ENCODE data around the gene CROCC2.
A peak's percentile ranks its signal among the peaks of the same experiment; 100 is the strongest.

Gene CROCC2

DNA sequence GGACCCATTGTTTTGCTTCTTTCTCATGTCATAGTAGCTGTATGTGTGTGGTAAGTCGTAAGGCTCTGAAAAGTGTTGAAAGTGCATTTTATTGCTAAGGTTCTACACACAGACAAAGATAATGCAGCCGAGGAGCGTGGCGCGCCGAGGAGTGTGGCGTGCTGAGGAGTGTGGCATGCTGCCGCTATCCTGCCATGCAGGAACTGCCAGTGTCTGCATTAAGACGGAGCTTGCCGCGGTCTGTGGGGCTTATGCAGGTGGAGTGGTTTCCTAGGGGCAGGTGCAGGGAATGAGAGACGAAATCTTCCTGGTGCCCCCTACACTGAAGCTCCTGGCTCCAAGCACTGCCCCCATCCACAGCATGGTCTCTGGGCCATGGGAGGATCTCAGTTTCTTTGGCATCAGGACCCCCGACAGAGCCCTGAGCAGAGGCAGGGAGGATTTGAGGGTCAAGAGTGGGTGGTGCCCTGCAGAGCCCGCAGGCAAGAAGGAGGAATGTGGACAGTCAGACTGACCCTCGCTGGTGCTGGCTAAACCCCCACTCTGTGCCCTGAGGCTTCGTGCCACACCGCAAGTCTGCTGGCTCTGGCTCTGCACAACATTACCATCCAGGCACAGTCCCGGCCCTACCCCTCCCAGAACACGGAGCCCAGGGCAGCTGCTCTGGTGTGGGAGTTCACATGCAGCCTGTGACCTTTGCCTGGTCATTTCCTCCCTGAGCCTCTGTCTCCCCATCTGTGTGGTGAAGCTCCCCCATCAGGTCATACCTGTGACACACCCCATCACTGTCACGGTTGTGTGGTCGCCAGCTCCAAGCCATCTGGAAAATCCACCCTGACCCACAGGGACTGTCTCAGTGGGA, 95.5 kb downstream of the CROCC2 start:
- no peak for DNase-seq

GRCh38 chr2:241002275-241003046, 96.3 kb downstream of the CROCC2 start:
- DNase-seq, result no peak

DNA sequence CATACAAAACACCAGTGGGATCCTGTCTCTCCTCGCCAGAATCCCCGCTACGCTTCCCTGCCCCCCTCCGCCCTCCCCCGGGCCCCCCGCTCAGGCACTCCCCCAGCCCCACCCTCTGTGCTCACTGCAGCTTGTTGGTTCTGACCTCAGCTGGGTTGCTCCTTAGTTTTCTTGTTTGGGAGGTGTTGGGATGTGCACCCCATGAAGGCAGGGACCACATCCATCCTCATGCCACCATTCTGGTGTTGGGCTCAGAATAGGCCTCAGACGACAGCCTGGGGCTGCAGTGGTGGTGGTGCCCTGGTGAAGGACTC, 96.9 kb downstream of the CROCC2 start:
- no peak for DNase-seq

- DNase-seq, result no peak
These were observed 97.2 kb downstream of the CROCC2 start for GRCh38 chr2:241003369-241003768.

DNA sequence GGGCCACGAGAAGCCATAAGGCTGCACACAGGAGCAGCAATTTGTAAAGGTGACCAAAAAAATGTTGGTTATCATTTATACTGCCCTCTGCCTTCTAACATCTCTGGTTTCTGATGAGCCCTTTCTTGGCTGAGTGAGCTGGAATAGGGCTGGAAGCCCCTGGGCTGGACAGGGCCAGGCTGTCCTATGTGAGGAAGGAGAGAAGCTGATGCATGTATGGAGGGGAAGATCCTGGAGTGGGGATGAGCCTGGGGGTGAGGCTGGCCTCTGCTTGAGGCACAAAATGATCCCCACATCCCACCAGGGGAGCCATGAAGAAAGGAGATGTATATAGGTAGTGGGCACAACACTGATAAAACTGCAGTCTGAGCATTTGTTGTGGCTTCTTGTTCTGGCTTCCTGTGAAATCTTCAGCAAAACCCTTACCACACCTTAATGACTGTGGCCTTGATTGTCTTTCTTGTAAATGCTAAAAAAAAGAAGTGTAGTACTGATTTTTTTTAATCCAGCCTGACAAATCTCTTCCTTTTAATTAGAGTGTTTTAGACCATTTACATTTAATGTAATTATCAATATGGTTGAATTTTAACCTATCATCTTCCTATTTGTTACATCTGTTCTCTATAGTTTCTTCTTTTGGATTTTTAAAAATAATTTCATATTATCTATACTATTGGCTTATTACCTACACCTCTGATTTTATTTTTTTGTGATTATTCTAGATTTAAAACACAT, 97.9 kb downstream of the CROCC2 start:
- DNase-seq, result no peak

DNA sequence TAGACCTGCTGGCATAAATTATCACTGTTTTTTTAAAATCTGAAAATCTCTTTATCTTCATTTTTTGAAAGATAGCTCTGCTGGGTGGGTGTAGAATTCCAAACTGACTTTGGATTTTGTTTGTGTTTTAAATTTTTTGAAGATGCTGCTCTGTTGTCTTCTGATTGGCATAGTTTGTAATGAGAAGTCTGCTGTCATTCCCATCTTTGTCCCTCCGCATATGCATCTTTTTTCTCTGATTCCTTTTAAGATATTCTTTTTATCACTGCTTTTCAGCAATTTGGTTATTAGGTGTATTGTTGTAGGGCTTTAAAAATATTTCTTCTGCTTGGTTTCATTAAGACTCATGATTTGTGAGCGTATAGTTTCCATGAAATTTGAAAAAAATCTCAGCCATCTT, 99.4 kb downstream of the CROCC2 start:
- no peak for DNase-seq

- no peak for DNase-seq
These were observed 100.3 kb downstream of the CROCC2 start for GRCh38 chr2:241006412-241006811.

- no peak for DNase-seq
These were observed 101.0 kb downstream of the CROCC2 start for GRCh38 chr2:241007111-241007510.

GRCh38 chr2:241007880-241008710, 102.0 kb downstream of the CROCC2 start:
- DNase-seq, result no peak

- DNase-seq, result no peak
These were observed 102.6 kb downstream of the CROCC2 start for GRCh38 chr2:241008711-241009121.

- no peak for DNase-seq
These were observed 103.1 kb downstream of the CROCC2 start for GRCh38 chr2:241009191-241009590.

DNA sequence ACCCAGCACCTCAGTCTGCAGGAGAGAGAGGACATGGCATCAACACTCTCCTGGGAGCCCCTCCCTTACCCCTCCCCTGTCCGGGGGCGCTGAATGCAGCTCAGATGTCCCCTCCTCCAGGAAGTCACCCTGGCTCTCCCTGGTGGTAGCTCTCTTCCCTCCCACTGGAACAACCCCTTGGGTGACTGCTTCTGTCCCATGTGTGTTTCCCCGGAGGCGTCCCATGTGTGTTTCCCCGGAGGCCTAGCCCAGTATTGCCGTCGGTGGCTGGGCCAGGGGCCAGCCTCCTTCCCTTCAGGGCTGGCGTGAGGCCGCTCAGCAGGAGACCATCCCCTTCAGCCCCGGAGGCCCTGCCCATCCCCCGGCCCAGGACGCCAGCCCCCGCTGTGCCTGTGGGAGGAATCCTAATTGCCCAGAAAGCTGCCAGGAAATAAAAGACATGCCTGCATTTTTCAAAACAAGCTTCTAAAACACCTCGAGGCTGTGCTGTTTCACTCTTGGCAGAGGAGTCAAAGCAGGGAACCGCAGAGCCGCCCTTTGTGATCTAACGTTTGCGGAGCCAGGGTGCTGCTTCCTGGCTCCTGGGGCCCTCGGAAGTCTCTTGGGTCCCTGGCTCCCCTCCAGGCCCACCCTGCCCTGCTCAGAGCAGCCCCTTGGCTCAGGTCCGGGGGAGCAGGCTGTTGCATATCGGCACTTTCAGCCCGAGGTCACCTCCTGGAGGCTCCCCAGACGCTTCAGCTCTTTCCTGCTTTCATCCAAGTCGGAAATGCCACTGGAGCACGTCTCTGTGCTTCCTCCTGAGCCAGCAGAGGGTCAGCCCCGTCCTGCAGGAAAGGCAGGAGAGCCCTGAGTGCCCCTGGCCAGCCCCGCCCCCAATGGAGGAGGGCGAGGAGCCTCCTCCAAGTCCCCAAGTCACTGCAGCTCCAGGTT, 103.7 kb downstream of the CROCC2 start:
- DNase-seq, result peak; percentile 80

DNA sequence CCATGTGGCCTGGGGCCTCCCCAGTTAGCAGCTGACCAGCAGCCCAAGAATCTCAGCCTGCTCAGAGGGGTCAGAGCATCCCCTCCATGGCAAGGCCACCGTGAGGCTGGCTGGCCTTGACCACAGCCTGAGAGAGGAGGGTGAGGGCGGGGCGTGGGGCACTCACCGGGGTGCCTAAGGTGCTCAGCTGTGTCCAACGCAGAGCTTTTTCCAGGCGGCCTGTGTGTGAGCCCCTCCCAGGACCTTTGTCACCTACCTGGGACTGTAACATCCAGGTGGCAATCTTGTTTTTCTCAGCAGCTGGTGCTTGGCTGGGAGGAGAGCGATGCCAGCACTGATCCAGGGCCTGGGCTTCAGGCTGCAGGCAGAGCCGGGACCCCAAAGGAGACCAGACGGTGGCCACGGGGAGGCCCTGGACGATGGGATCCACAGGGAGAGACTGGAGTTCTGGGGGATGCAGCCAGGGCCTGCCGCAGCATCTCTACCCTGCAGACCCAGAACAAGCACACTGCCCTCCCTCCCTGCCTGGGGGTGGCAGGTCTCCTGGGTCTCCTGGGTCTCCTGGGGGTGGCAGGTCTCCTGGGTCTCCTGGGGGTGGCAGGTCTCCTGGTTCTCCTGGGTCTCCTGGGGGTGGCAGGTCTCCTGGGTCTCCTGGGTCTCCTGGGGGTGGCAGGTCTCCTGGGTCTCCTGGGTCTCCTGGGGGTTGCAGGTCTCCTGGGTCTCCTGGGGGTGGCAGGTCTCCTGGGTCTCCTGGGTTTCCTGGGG, 104.6 kb downstream of the CROCC2 start:
- DNase-seq, result no peak

- no peak for DNase-seq
These were observed 105.1 kb downstream of the CROCC2 start for GRCh38 chr2:241011296-241011600.

- DNase-seq, result no peak
These were observed 105.8 kb downstream of the CROCC2 start for GRCh38 chr2:241011751-241012510.

GRCh38 chr2:241014224-241014623, 108.1 kb downstream of the CROCC2 start:
- DNase-seq, result no peak

DNA sequence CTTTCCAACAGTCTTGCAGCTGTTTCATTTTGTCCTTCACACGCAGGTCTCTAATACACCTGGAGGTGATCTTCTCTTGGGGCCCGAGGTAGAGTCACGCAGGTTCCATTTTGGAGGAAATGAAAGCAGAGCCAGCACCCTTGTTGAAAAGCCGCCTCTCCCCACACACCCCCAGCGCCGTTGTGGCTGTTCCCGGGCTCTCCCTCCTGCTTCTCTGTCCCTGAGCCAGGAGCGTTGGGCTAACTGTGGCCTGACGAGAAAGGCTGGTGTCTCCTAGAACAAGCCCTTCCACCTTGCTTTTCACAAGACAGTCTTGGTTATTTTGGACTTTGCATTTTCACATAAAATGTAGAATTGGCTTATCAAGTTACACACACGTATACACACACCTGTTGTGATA, 108.6 kb downstream of the CROCC2 start:
- DNase-seq, result no peak

DNA sequence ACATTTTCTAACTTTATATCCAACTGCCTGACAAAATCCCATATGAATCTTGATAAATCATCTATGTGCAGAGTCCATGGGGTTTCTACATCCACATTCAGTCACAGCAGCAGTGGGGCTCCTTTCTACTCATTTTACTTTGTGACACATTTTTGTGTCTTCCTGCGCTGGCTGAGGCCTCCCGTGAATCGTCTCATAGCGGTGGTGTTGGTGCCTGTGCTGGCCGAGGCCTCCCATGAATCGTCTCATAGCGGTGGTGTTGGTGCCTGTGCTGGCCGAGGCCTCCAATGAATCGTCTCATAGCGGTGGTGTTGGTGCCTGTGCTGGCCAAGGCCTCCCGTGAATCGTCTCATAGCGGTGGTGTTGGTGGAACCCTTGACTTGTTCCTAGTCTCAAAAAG, 109.3 kb downstream of the CROCC2 start:
- DNase-seq, result no peak

- DNase-seq, result no peak
These were observed 111.2 kb downstream of the CROCC2 start for GRCh38 chr2:241017228-241017940.
